IMR-90 (cell line): ENCODE measurements around the gene RAD51C. TPM values are rescaled to one million over a fixed set of nuclear protein-coding genes. Genes with fewer than 3 reads are reported as not detected.

Source experiments
- ATAC-seq: fragments of 200-7000 bp; cut with Tn5 transposase; 2 replicates; pipeline ENCODE4 v1.9.1; 2020; ENCODE audit warnings: low read depth, mild to moderate bottlenecking, moderate library complexity
- BruUV-seq: library from RNA; stranded (reverse); fragments of 400-500 nt; replicated peaks from 2 replicates; lab custom pipeline; 2021; lab: Mats Ljungman, UMichigan
- CTCF ChIA-PET: fragments of 300-600 bp; formaldehyde crosslinking; extraction: SDS; loops from one replicate; lab custom pipeline; 2021; ENCODE audit warnings: antibody characterized with exemption; lab: Yijun Ruan, JAX
- POLR2A ChIA-PET: fragments of 300-600 bp; sonication (Branson Sonifier 250); formaldehyde crosslinking; loops from one replicate; lab custom pipeline; 2022; ENCODE audit warnings: antibody characterized with exemption; ENCODE audit not compliant: unreplicated experiment; lab: Charles Lee
- DNase-seq: peaks from one replicate; pipeline ENCODE4 v3.0.0; 2013
- H2AFZ ChIP-seq: replicated peaks from 2 replicates; pipeline ENCODE3; 2013; ENCODE audit warnings: low read length, mild to moderate bottlenecking; ENCODE audit not compliant: poor library complexity
- H2AK5ac ChIP-seq: 2 replicates; pipeline ENCODE4 v1.6.1; 2013; ENCODE audit warnings: low read depth, low read length, inconsistent platforms
- H2AK9ac ChIP-seq: replicated peaks from 2 replicates; pipeline ENCODE3; 2013; ENCODE audit warnings: mild to moderate bottlenecking, low read depth, low read length, moderate library complexity; ENCODE audit not compliant: poor library complexity
- H2BK120ac ChIP-seq: 2 replicates; pipeline ENCODE4 v1.6.1; 2013; ENCODE audit warnings: low read depth, low read length, inconsistent platforms
- H2BK15ac ChIP-seq: 3 replicates; pipeline ENCODE4 v1.6.1; 2013; ENCODE audit warnings: low read depth, low read length, inconsistent platforms
- H2BK20ac ChIP-seq: 2 replicates; pipeline ENCODE4 v1.6.1; 2013; ENCODE audit warnings: low read depth, mild to moderate bottlenecking, inconsistent platforms, low read length, moderate library complexity
- H2BK5ac ChIP-seq: 2 replicates; pipeline ENCODE4 v1.6.1; 2013; ENCODE audit warnings: mild to moderate bottlenecking, low read depth, low read length, inconsistent platforms; ENCODE audit not compliant: poor library complexity, severe bottlenecking
- H3K14ac ChIP-seq: replicated peaks from 2 replicates; pipeline ENCODE4 v1.6.1; 2013; ENCODE audit warnings: low read depth, low read length, inconsistent platforms
- H3K18ac ChIP-seq: 2 replicates; pipeline ENCODE4 v1.6.1; 2013; ENCODE audit warnings: low read depth, low read length, control low read depth
- H3K23ac ChIP-seq: 2 replicates; pipeline ENCODE4 v1.6.1; 2013; ENCODE audit warnings: low read depth, low read length, inconsistent platforms
- H3K27ac ChIP-seq: 2 replicates; pipeline ENCODE4 v1.5.1; 2013; ENCODE audit warnings: mild to moderate bottlenecking, control low read depth, low read length; ENCODE audit not compliant: insufficient read depth
- H3K27me3 ChIP-seq: 2 replicates; pipeline ENCODE4 v1.6.1; 2013; ENCODE audit warnings: low read length; ENCODE audit not compliant: control insufficient read depth, insufficient read depth
- H3K36me3 ChIP-seq: 2 replicates; pipeline ENCODE4 v1.6.1; 2013; ENCODE audit warnings: low read length, mixed read lengths; ENCODE audit not compliant: control insufficient read depth, insufficient read depth
- H3K4ac ChIP-seq: 2 replicates; pipeline ENCODE4 v1.6.1; 2013; ENCODE audit warnings: low read depth, low read length, inconsistent platforms
- H3K4me1 ChIP-seq: 2 replicates; pipeline ENCODE4 v1.6.1; 2013; ENCODE audit warnings: low read length, mixed read lengths; ENCODE audit not compliant: control insufficient read depth, insufficient read depth
- H3K4me2 ChIP-seq: 2 replicates; pipeline ENCODE4 v1.6.1; 2013; ENCODE audit warnings: low read depth, mild to moderate bottlenecking, control low read depth, low read length, moderate library complexity
- H3K4me3 ChIP-seq: 2 replicates; pipeline ENCODE4 v1.5.1; 2013; ENCODE audit warnings: low read depth, mild to moderate bottlenecking, control low read depth, low read length, moderate library complexity; ENCODE audit not compliant: insufficient read depth
- H3K56ac ChIP-seq: 2 replicates; pipeline ENCODE4 v1.6.1; 2013; ENCODE audit warnings: low read length, inconsistent platforms; ENCODE audit not compliant: insufficient read depth; ENCODE audit errors: extremely low read depth
- H3K79me1 ChIP-seq, 2 experiments: 2 replicates each; pipeline ENCODE4 v1.6.1; 2013; ENCODE audit warnings: low read length in 2 of 2, inconsistent platforms in 1 of 2, low read depth in 1 of 2
- H3K9ac ChIP-seq: 2 replicates; pipeline ENCODE4 v1.6.1; 2013; ENCODE audit warnings: low read depth, low read length, control low read depth
- H3K9me1 ChIP-seq: 2 replicates; pipeline ENCODE4 v1.6.1; 2013; ENCODE audit warnings: low read length, inconsistent platforms; ENCODE audit not compliant: insufficient read depth
- H3K9me3 ChIP-seq: 2 replicates; pipeline ENCODE4 v1.6.1; 2013; ENCODE audit warnings: low read length; ENCODE audit not compliant: control insufficient read depth, insufficient read depth
- H4K20me1 ChIP-seq: 2 replicates; pipeline ENCODE4 v1.6.1; 2013; ENCODE audit warnings: low read length, inconsistent platforms; ENCODE audit not compliant: insufficient read depth
- H4K5ac ChIP-seq: 2 replicates; pipeline ENCODE4 v1.6.1; 2013; ENCODE audit warnings: mild to moderate bottlenecking, low read depth, low read length, control low read depth
- H4K8ac ChIP-seq, 2 experiments: 2 replicates each; pipeline ENCODE4 v1.6.1; 2013; ENCODE audit warnings: low read depth in 2 of 2, low read length in 2 of 2, control low read depth in 1 of 2, inconsistent platforms in 1 of 2
- H4K91ac ChIP-seq: 2 replicates; pipeline ENCODE4 v1.6.1; 2013; ENCODE audit warnings: low read depth, low read length, inconsistent platforms; ENCODE audit not compliant: insufficient read depth
- CEBPB ChIP-seq: IDR thresholded peaks from 2 replicates; pipeline ENCODE4 v1.6.1; 2012; ENCODE audit warnings: low read depth, low read length, improper control_type of control experiment
- CHD1 ChIP-seq: IDR thresholded peaks from 2 replicates; pipeline ENCODE4 v1.6.1; 2012; ENCODE audit warnings: low read depth, low read length, improper control_type of control experiment
- CTCF ChIP-seq: conservative IDR thresholded peaks from 2 replicates; pipeline ENCODE4 v1.5.1; 2012; ENCODE audit warnings: mild to moderate bottlenecking, low read depth, low read length, improper control_type of control experiment
- MAZ ChIP-seq: IDR thresholded peaks from 2 replicates; pipeline ENCODE4 v1.6.1; 2012; ENCODE audit warnings: low read depth, mild to moderate bottlenecking, low read length, improper control_type of control experiment, moderate library complexity, borderline replicate concordance
- NFE2L2 ChIP-seq: fragments of 150-350 bp; IDR thresholded peaks from 2 replicates; pipeline ENCODE4 v1.6.1; 2016; ENCODE audit warnings: low read depth, mild to moderate bottlenecking, low read length
- POLR2A ChIP-seq: IDR thresholded peaks from 2 replicates; pipeline ENCODE4 v1.6.1; 2012; ENCODE audit warnings: mild to moderate bottlenecking, low read depth, low read length
- RAD21 ChIP-seq: IDR thresholded peaks from 2 replicates; pipeline ENCODE4 v1.6.1; 2012; ENCODE audit warnings: low read length, improper control_type of control experiment
- RCOR1 ChIP-seq: IDR thresholded peaks from 2 replicates; pipeline ENCODE4 v1.6.1; 2012; ENCODE audit warnings: mild to moderate bottlenecking, low read length, improper control_type of control experiment; ENCODE audit not compliant: insufficient replicate concordance
- RFX5 ChIP-seq: IDR thresholded peaks from 2 replicates; pipeline ENCODE4 v1.8.0; 2012; ENCODE audit warnings: low read depth, mild to moderate bottlenecking, low read length, moderate library complexity
- SMC3 ChIP-seq: fragments of 150-350 bp; IDR thresholded peaks from 2 replicates; pipeline ENCODE4 v1.6.1; 2016; ENCODE audit warnings: low read depth, mild to moderate bottlenecking, antibody characterized with exemption, low read length, moderate library complexity
- WGBS, 2 experiments: methylation state at CpG; one replicate each; pipeline versions ENCODE4 v1.1.5 to v1.1.7; 2013; ENCODE audit warnings: missing lambda C conversion rate in 2 of 2; ENCODE audit not compliant: insufficient read length in 1 of 2; ENCODE audit errors: extremely low coverage in 2 of 2; 5-methylcytosine and 5-hydroxymethylcytosine counted together
- dilution Hi-C: fragments of 300-500 bp; cut with HindIII; formaldehyde crosslinking; loops from one replicate; pipeline ENCODE4 v1.14.3; 2018; ENCODE audit warnings: low sequenced_read_pairs; ENCODE audit not compliant: unreplicated experiment
- in situ Hi-C: fragments of 300-500 bp; cut with MboI; formaldehyde crosslinking; loops from 3 replicates; pipeline ENCODE4 v1.14.3; 2019; ENCODE audit warnings: low sequenced_read_pairs, inconsistent platforms, mixed read lengths
- intact Hi-C: fragments of 100-400 bp; cut with micrococcal nuclease; formaldehyde crosslinking; loops from 2 replicates; pipeline ENCODE4 v1.10.0; 2022
- polyA plus RNA-seq, 3 experiments: library from polyadenylated mRNA; depleted of rRNA; stranded (reverse); fragments of >200 nt; gene quantifications; 2 replicates each; pipeline ENCODE4 v1.2.3, GENCODE V29; 2012; ENCODE audit warnings: low replicate concordance in 1 of 3
- total RNA-seq: library from RNA; depleted of rRNA; stranded (reverse); fragments of >200 nt; gene quantifications from 2 replicates; pipeline ENCODE4 v1.2.3, GENCODE V29; 2012

Gene RAD51C
- total and polyA plus RNA-seq, 2 of the 4 experiments (the other 2 are of a cell fraction) = 21.1 to 28.3 TPM

- Histone ChIP-seq H4K5ac (no peak overlapping the region), H2AK5ac (no peak overlapping the region), H3K27me3 (peaks cover 37% of the 10 kb centered on the region), H3K9me1 (no peaks in the 10 kb centered on the region), H2AFZ (no peak overlapping the region), H2BK20ac (no peak overlapping the region), H2BK15ac (no peak overlapping the region), H3K4me1 (no peaks in the 10 kb centered on the region), H3K36me3 (no peaks in the 10 kb centered on the region), H3K9me3 (no peaks in the 10 kb centered on the region), H2BK5ac (no peak overlapping the region), H3K56ac (no peak overlapping the region), H3K79me1 (no peaks in the 10 kb centered on the region), H2BK120ac (no peak overlapping the region), H3K18ac (no peak overlapping the region), H3K4ac (no peak overlapping the region), H4K20me1 (no peaks in the 10 kb centered on the region), H4K8ac (no peak overlapping the region), H3K27ac (no peak overlapping the region), H3K14ac (no peak overlapping the region), H3K4me2 (no peak overlapping the region), H4K91ac (no peak overlapping the region), H3K9ac (no peak overlapping the region), H3K23ac (no peak overlapping the region), H2AK9ac (no peak overlapping the region), H3K4me3 (no peak overlapping the region)
- whole genome bisulfite sequencing, 2 experiments = 93% methylated on average over 3 of the region's 8 CpGs; no CpG with 5 or more reads in 1 of the 2 experiments
- dilution Hi-C loops (no loop called here), intact Hi-C loops (no loop called here), in situ Hi-C loops (no loop called here)
- no peak for TF ChIP-seq CHD1
- no peak for TF ChIP-seq RCOR1
- no peak for TF ChIP-seq RFX5
- no peak for TF ChIP-seq CTCF
- TF ChIP-seq RAD21 = no peak
- TF ChIP-seq SMC3 = no peak
- TF ChIP-seq MAZ = no peak
- TF ChIP-seq NFE2L2 = no peak
- no peak for TF ChIP-seq POLR2A
- no peak for TF ChIP-seq CEBPB
- DNase-seq (no peak), ATAC-seq (no peak)
- no TSS peak for BruUV-seq
- CTCF ChIA-PET = no interaction called here
- POLR2A ChIA-PET = no interaction called here
These were observed 66.5 kb downstream of the RAD51C start for GRCh38 chr17:58758890-58759289.
